Spleen (tissue), 7 donors: ENCODE data around the gene SNX9.

Experiments
- CTCF ChIP-seq, 11 experiments: fragments of 200-600 bp in 7 of 11; fragments of 450-650 bp in 4 of 11; sonication (generic) in 4 of 11; IDR thresholded peaks in 8 of 11; conservative IDR thresholded peaks in 3 of 11; 1 replicate in 7 of 11; 2 replicates in 4 of 11; pipeline versions ENCODE4 v1.4.0 to v1.8.0; 2016 to 2021; ENCODE audit warnings: antibody characterized with exemption in 11 of 11, inconsistent platforms in 4 of 11, mild to moderate bottlenecking in 1 of 11
- POLR2A ChIP-seq, 3 donors: fragments of 450-650 bp; IDR thresholded peaks; one replicate each; pipeline ENCODE4 v1.5.1; 2017; ENCODE audit warnings: antibody characterized with exemption in 3 of 3, mild to moderate bottlenecking in 1 of 3
- donor health status: DM: no; HTN: no; CAD: no; lungs with moderate emphysema.
- donor health status: DM: no; HTN: no; CAD: no.
- donor health status: DM: no; HTN: no; CAD: no.

- TF ChIP-seq CTCF (IDR thresholded peaks at IDR 0.05 in 8 of 11, conservative IDR thresholded peaks at IDR 0.05 in 3 of 11) = no peak
- no peak for TF ChIP-seq POLR2A (IDR thresholded peaks at IDR 0.05)
Measured at GRCh38 chr6:157912326-157912725, 89.3 kb downstream of the SNX9 start.
